Germinal center (tissue), 1 donor: ENCODE measurements around the gene GPR158.

ENCODE experiments used
- DNase-seq: peaks from one replicate; pipeline ENCODE4 v3.0.0; 2012; ENCODE audit warnings: mixed read lengths, low spot score

The GPR158 gene

GRCh38 chr10:25502453-25502852, 327.7 kb downstream of the GPR158 start:
- DNase-seq = no peak

- no peak for DNase-seq
These were observed 329.5 kb downstream of the GPR158 start for GRCh38 chr10:25504306-25504705.

- no peak for DNase-seq
These were observed 330.0 kb downstream of the GPR158 start for GRCh38 chr10:25504838-25505237.

DNA sequence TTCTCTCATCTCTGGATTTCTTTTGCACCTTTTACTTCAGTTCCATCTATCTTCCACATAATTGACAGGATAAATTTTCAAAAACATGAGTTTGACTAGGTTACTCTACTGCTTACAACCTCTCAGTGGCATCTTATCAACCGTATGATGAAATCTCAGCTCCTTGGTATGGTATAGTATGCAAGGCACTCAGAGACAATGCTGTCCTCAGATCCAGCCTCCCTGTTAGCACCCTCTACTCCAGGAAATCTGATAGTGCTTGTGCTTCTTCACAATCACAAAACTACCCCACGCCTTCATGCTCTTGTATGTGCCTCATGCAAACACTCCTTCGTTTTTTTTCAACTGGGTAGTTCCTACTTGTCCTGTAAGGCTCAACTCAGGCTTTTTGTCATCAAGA, 330.7 kb downstream of the GPR158 start:
- no peak for DNase-seq

- DNase-seq = no peak
These were observed 332.1 kb downstream of the GPR158 start for GRCh38 chr10:25506821-25507335.

- DNase-seq = no peak
These were observed 333.5 kb downstream of the GPR158 start for GRCh38 chr10:25508112-25508815.

DNA sequence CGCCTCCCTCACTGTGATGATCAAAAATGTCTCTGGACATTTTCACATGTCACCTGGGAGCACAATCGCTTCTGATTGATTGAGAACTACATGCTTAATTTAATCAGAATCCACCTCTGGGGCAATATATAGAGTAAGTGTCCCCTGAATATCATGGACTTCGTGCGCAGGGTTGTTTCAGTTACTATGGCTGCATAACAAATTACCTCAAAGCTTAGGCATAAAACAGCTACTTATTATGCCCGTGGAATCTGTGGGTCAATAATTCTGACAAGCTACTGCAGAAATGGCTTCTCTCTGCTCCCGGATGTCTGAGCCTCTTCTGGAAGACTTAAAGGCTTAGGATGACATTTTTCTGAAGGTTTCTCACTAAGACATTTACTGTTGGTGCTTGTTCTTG, 334.4 kb downstream of the GPR158 start:
- DNase-seq = no peak

DNA sequence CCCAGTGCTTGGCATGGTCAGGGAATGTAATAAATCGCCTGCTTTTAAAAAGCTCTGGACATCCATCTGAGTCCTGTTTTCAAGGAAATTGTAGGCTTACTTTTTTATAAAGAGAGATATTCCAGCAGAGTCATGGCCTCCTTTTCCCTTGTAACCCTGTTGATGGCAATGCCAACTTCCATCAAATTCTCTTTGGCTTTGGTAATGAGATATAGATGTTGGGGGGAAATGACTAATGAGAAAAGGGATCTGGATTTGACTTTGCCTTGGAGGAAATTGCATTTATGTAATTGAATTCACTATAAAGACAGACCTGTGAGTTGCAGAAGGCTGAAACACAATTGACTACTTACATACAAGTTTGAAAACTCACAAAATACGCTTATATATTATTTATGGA, 347.5 kb downstream of the GPR158 start:
- no peak for DNase-seq

GRCh38 chr10:25522946-25523608, 348.3 kb downstream of the GPR158 start:
- no peak for DNase-seq

- DNase-seq = no peak
These were observed 355.5 kb downstream of the GPR158 start for GRCh38 chr10:25530306-25530705.

GRCh38 chr10:25531457-25532061, 356.8 kb downstream of the GPR158 start:
- DNase-seq = no peak

- no peak for DNase-seq
These were observed 357.4 kb downstream of the GPR158 start for GRCh38 chr10:25532213-25532612.

- DNase-seq = no peak
These were observed 361.2 kb downstream of the GPR158 start for GRCh38 chr10:25536027-25536426.

DNA sequence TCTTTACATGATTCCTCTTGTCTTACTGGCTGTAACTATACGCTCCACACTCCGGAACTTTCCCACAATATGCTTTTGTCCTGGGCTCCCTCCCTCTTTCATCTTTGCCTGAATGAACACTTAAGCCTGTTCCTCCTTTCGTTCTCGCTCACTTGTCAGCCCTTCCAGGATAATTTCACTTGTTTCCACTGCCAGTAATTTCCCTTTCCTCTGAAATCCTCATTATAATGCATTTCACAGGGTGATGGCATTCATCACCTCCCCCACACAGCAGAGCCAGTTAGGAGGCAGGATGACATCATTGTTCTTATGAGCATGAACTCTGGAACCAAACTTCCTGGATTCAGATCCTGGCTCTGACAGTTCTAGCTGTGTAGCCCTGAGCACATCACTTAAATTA, 372.6 kb downstream of the GPR158 start:
- no peak for DNase-seq

GRCh38 chr10:25552283-25552919, 377.6 kb downstream of the GPR158 start:
- no peak for DNase-seq

DNA sequence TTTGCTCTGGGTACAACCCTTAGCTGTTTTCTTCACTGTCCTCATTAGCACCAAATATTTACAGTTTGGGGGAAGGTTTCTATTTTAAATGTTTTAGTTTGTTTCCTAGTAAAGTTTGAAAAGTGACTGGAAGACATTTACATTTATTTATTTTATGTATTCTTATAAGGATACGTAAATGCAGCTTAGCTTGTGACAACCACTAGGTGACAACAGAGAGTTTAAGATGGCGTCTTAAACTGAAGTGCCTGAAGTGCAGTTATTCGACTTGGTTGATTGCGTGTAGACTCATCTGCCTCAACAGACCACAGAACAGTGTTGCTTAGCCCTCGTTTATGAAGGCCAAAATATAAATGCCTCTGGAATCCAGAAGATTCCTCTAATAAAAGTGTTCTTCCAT, 381.1 kb downstream of the GPR158 start:
- DNase-seq = no peak

DNA sequence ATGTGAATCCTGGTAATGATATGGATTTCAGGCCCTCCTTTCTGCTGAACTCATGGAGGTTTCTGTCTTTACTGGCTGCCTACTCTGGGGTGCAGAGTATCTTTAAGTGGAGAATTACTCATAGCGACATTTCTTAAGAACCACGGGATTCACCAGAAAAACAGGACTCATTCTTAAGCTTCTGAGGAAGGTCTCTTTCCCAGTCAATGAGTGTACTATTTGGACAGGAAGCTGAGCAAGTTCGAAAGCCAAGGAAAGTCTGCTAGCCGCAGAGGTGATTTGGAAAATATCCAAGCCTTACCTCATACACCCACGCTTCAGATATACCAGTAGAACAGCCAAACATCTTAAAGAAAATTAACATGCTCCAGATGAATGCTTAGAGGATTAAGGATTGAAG, 381.7 kb downstream of the GPR158 start:
- DNase-seq = no peak

DNA sequence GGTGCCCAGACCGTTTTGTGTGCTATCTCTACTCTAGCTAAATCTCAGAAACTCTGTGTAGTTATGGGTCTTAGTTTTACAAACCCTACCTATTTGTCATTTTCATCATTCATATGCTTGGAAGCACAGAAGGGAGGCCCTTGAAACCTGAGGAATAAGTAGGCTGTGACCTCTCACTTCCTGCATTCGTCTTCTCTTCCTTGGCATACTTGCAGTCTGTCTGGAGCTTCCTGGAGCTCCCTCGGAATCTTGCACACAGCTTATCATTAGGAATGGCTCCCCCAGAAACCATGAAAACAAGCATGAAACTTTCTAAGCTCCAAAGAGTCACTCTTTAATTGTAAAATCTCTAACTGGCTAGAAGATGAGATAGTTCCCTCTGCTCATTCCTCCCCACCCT, 382.3 kb downstream of the GPR158 start:
- DNase-seq = no peak

- DNase-seq = no peak
These were observed 387.0 kb downstream of the GPR158 start for GRCh38 chr10:25561758-25562157.

GRCh38 chr10:25562547-25562946, 387.7 kb downstream of the GPR158 start:
- DNase-seq = no peak

GRCh38 chr10:25564351-25564750, 389.6 kb downstream of the GPR158 start:
- no peak for DNase-seq

DNA sequence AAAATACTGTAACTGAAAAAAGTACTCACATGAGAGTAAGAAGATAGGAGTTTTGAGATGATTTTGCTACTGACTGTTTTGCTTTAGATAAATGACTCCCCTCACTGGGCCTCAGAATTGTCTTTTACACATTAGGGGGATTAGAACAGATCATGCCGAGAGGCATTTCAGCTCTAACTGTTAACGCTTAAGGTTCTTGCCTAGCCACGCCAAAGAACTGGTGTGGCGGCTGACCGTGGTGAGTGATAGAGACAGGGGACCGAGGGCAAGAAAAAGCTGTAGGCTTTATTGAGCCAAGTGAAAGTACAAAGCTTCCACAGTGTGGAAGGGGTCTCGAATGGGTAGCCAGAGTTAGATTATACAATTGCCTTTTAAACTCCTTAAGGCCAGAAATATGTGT, 390.8 kb downstream of the GPR158 start:
- no peak for DNase-seq

- no peak for DNase-seq
These were observed 398.5 kb downstream of the GPR158 start for GRCh38 chr10:25573316-25573715.
